ENCODE measurements around the gene KRTAP5-4.

- TF ChIP-seq POLR2AphosphoS5 (IDR thresholded peaks at IDR 0.05), result no peak
- no peak for TF ChIP-seq CTCF (IDR thresholded peaks at IDR 0.05)
- no peak for TF ChIP-seq POLR2A (IDR thresholded peaks at IDR 0.05)
Observed at GRCh38 chr11:1667121-1667850, 45.3 kb upstream of the KRTAP5-4 start.
